Putamen (tissue), 1 donor: Measurements from ENCODE around the gene POLD4.

ENCODE experiments used
- DNase-seq: peaks from one replicate; pipeline ENCODE4 v3.0.0-alpha.2; 2016; ENCODE audit warnings: low spot score

The POLD4 gene

DNA sequence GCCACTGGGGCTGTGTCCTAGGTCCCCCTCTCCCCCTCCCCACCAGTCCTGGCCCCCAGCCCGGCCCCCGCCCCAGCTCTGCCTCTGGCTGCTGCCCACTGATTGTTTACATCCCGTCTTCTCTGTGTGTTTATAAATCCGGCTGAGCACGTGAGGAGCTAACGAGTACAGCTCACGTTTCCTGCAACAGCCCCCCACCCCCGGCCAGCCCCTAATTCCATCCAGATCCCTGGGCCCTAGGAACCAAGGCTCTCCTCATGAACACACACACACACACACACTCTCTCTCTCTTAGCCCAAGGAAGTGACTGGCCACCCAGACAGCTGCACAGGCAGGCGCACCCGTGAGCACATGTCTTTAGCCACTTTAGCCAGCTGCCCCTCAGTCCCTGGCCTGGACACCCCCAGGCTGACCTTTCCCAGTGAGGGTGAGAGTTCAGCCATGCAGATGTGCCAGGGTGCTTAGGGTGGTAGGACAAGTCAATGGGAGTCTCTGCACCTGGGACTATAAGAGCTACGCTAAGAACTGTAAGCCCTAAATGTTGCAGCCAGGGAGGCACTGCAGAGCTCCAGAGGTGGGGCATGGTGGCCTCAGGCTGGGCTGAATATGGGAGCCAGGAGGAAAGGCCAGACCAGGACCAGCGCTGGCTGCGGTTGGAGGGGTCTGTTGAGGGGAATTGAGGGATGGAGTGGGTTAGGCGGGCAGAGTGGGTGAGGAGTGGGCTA lies 17.2 kb upstream of the POLD4 start:
- no peak for DNase-seq

DNA sequence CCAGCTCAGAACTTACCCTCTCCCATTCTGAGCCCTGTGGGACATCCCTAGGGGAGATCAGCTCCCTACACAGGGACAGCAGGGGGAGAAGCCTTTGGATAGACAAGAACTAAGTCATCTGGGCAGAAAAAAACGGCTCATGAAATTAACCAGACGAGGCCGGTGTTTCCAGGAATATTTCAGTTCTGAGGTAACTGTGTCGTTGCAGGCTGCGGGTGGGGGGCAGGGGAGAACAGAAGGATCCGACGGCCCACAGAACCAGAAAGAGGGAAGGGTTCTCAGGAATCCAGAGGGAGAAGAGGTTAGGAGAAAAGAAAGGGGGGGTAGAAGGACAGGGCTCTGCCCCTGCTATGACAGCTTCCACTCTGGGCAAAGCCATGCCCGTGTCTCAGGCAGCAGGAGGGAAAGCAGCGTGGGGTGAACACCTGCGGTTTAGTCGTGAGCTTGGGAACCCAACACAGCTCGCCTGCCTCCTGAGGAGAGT lies 16.5 kb upstream of the POLD4 start:
- DNase-seq = no peak

DNA sequence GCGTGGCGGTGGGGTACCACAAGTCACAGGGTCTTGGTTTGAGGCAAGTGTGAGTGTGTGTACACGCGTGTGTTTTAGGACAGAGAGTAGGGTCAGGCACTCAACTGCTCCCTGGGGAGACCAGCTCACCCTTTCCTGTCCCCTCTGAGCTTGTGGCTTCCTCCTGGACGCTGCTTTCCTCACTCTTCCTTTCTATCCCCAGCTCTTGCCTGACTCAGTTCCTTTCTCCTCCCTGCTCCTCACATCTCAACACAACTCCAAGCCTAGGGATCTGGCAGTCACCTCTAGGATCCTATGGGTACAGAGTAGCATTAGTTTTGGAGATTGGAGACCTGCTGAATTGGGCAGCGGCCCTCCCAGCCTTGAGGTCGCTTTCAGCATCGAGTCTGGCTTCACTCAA lies 15.9 kb upstream of the POLD4 start:
- DNase-seq = no peak

DNA sequence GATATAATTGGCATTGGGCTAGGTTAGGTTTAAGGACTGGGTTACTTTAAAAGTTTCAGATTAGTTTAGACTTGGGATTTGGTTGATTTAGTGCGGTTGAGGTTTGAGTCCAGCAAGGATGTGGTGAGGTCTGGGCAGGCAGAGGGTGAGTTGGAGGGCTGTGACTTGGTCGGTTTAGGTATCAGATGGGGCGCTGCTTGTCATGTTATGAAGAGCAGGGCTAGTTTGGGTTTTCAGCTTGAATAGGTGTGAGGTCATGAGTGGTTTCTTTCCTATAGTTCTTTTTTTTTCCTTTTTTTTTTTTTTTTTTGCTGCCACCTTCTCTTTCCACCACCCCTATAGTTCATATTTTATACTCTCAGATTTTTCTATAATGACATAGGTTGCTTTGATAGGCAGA lies 15.3 kb upstream of the POLD4 start:
- DNase-seq = no peak

DNA sequence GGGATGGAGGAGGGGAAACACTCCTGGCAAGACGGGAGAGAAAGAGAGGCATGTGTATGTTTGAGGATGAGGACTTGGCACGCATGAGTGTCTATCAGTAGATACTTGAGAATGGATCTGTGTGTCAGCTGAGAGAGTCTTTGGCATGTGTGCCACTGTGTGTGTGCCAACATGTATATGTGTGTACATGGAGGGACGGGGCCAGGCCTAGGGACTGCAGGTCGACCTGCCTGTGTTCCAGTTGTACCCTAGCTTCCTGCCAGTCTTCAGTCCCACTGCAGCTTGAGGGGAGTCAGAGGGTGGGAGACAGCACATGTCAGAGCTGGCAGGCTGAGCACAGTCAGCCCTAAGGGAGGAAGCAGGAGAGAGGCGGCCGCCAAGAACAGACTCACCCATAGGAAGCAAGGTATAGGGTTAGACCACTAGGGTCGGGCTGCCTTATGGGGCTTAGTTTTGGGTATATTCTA lies 14.4 kb upstream of the POLD4 start:
- no peak for DNase-seq

DNA sequence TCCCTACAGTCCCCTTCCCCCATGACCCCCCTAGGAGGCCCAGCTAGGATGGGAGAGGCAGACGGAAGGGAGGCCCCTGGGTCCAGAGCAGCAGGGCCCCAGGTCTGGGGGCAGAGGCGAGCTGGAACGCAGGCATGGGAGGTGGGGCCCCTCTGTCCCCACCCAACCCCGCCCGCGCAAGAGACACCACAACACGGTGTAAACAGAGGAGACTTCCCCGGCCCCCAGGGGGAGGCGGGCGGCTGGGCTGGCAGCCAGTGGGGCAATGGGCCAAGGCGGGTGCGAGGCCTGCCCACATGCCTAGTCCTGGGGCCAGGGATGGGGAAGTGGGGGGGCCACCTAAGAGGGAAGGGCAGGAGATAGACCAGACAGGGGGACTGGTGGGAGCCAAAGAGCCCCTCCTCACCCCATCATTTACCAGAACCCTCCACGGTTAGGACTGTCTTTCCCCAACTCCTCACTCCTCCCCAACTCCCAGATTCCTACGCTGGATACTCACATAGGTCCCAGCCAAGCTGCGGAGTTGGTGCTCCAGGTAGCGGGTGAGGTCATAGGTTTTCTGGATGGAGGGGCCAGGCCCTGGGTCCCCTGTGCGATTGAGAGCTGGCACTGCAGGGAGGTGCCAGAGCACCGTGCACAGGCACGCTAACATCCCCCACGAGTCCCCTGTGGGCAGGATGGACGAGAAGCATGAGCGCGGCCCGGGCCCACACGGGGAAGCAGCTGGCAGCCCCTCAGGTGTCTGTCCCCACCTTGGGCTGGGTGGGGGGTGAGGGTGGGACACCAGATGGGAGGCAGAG lies 13.8 kb upstream of the POLD4 start:
- no peak for DNase-seq

DNA sequence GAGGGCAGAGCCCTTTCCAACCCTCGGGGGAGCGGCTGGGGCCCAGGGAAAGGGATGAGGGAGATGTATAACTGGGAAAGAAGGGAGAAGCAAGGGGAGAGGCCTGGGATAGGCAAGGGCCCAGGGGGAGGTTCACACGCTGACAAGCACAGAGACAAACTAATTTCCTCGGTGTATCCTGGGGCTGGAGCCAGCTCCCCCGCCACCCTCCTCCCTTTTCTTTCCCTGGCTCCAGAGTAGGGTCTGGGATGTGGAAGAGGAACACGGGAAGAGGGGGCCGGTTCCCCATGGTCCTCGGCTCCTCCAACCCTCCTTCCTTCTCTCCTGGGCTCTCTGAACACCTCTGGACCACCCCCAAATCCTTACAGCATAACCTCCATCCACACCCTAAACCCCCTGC lies 13.2 kb upstream of the POLD4 start:
- no peak for DNase-seq

DNA sequence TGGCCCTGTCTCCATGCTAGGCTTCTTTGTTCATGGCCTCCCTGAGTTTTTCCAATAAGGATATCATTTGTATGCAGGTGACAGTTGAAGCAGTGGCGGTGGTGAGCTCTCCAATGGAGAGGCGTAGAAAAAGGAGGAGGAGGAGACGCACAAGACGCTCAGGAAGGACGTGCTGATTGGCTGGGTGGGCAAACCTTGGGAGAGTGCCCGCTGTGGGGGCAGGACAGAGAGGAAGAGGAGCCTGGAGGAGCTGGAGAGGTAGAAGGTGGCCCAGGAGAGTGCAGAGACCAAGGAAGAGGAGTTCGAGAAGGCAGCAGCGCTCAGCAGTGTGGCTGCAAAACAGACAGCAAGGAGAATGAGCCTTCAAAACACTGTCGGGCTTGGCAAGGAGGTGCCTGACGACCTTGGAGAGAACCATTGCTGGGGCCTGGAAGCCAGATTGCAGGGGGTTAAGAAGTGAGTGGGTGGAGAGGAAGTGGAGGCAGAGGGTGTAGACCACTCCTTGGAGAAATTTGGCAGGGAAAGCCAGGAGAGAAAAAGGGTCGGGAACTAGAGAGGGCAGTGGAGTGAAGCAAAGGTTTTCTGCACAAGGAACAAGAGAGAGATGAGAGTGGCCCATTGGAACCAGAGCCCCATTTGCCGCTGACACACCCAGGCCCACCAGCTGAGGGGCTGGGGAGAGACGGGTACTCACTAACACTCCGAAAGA lies 12.5 kb upstream of the POLD4 start:
- DNase-seq = no peak

DNA sequence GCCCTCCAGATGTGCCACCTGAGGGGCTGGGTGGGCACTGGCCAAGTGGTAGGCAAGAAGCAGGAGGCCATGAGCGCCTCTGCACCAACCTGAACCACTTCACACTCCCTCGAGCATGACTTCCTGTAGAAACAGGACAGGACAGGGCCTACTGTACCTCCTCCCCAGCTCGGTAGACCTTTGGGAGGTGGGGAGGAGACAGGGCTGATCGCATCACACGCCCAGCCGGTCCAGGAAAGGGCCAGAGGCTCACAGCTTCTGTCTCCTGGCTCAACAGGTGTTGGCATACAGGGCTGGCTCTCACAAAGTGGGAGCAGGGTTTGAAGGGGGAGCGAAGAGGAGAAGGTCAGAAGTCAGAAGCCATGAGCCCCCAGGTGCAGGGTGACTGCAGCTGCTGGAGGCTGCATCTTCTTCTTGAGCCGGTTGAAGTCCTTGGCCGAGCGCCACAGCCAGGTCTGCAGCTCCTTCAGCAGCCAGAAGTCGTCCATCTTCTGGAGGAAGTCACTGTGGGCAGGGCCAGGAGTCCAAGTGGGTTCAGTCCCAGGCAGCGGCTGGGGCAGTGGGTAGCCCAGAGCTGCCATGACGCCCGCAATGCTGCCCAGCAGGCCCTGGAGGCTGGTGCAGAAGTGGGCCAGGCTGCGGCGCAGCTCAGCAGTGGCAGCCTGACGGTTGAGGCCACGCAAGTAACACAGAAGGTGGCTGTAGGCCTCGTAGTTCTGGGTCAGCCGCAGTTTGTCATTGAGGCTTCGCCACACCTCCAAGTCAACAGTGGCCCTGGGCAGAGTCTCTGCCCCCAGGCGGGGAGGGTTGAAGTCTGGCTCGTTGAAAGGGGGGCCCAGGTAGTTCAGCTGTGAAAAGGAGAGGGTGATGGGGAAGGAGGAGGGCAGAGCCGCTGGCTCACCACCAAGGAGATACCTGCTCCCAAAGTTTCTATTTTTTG lies 11.7 kb upstream of the POLD4 start:
- no peak for DNase-seq

DNA sequence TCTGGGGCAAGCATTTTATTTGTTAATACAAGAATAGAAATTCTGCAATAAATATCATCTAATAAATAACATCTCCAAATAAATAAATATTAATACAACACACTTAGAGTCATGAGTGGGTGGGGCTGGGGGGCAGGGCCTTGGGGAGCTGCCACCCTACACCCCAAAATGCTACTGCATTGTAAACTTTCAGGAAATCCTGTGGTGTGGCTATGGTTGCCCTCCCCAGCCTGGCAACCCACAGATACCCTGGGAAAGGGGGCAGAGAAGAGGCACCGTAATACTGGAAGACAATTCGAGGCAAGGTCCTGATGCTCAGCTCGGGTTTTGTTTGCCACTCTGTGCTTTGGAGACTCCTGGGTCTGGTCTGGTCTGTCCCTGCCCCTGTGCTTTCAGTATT lies 10.8 kb upstream of the POLD4 start:
- no peak for DNase-seq

DNA sequence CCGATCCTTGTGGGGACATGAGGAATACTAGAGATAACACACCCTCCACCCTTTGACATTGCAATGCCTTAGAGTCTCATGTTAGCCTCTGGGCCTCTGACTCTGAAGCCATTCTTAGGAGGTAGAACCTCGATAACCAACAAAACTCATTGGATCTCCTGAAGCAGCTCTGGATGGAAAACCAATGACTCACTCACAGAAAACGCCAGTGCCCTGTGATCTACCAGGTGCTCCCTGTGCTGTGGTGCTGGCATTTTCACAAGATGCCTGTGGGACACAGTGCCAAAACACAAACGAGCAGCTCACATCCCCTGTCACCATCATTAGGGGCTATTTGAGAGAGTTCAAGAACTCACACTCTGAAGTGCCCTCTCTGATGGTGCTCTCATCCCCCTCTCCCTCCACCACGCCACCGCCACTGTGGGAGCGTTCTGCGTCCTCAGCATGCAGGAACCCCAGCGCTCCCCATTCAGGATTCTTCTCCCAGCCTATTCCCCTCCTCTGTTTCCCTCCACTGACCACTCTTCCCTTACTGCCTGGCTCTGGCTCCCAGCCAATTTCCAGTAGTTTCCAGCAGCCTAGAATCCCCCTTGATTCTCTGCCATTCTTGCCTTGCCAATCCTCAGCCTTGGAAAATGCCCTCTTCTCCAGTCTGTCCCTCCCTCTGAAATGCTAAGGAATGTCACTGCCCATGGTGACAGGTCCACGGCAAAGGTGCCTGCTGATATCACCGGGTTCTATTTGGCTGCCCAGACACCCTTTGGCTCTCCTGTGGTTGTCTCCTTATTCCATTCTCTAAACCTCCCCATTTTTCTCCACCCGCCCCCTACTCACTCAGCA lies 4.7 kb upstream of the POLD4 start:
- DNase-seq = no peak

DNA sequence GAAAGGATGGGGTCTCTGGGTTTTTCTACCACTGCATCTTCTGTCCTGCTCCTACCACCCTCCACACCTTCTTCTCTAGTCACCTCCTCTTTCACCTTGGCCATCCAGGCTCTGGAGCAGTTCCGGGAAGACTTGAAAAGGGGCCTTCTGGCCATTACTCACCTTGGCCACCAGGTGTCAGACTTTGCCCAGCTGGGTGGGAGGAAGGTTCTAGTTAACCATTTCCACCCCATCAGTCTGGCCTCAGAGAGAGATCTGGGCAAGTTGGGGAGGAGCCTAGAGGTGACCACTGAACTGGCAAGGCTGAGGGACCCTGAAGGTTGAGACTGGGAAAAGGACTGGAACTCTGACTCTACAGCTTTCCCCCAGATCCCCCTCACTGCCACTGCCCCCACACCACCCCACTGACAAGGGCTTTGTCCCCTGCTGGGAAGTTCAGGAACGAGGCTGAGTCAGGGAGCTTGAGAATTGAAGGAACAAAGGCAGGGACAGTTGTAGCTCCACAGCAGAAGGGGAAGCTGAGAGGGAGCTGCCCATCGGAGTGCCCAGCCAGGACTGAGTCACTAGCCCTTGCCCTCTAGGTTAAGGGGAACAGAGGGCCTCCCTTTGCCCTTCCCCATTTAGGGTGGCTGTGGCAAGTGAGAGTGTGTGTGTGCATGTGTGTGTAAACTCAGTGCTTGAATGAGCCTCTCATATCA lies 3.7 kb upstream of the POLD4 start:
- DNase-seq = no peak

DNA sequence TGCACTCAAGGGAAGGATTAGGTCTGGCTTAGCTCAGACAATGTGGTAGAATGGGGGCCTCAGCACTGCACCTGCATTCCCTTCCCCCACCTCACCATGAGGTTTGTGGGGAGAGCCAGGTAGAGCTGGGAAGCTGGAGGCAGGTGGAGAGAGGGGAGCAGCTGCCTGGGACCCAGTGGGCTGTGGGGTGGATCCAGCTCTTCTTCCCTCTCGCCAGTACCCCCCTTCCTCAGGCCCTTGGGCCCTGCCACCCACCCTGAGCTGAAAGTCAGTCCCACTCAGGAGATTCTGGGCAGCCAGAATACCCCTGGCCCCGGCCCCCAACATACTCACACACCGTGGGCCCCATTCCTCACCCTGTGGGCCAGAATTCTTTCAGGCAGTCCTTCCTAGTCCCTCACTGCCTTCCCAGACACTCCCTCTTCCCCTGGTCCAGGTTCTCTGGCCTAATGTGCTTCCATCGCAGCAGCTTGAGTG lies 3.1 kb upstream of the POLD4 start:
- DNase-seq = no peak

DNA sequence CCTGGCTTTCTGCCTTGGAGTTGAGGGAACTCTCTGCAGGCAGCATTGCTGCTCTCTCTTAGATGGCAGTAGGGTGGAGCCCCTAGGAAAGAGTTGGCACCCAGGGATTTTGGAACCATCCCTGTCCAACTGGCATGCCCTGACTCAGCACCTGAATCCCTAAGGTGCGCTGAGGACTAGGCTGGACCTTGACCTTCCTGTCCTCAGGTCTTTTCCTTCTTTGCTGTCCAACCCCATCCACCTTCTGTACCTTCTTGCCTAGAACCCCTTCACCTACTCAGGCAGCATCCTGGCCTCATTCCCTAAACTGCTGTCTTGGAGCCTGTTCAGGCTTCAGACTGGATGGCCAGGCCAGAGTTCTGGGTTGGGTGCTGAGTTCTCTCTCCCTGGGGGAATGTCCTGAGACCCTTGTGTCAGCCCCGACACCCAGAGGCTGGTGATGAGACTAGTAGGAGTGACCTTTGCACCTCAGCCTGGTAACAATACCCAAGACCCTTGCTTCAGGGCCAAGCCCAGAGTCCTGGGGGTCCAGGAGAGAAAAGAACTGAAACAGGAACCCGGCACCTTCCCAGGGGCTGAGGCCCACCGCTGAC lies 2.5 kb upstream of the POLD4 start:
- DNase-seq = no peak

DNA sequence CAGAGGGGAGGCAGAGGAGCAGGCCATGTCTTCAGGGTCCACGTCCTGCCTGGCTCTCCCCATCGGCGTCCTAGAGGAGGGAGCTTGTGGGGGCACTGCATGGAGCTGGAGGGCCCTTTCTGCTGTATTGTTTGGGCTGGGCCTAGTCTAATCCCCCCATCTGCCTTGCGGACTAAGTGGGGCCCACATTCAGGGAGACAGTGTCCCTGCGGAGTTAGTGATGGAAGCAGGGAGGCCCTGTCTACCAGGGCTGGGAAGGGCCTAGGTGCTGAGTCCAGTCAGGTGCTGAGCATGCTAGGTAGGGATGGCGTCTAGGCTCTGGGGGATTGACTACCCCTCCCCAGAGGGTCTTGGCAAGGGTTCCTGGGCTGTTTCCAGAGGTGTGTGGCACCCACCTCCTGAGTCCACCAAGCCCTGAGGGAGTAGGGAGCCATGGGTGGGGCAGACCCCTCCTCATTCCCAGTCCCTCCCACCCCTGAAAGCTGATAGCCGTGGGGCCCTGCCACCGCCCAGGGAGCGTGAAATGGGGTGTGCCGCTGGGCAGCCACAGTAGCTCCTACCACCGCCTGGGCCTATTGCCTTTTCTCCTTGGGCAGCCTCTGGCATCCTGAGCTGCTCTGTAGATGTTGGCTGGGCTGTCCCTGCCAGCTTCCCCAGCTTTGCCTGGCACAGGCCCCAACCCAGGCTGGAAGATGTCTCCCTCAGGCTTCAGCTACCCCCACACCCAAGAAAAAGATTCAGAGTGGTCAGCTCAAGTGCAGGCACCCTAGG lies 1.9 kb upstream of the POLD4 start:
- DNase-seq = no peak

DNA sequence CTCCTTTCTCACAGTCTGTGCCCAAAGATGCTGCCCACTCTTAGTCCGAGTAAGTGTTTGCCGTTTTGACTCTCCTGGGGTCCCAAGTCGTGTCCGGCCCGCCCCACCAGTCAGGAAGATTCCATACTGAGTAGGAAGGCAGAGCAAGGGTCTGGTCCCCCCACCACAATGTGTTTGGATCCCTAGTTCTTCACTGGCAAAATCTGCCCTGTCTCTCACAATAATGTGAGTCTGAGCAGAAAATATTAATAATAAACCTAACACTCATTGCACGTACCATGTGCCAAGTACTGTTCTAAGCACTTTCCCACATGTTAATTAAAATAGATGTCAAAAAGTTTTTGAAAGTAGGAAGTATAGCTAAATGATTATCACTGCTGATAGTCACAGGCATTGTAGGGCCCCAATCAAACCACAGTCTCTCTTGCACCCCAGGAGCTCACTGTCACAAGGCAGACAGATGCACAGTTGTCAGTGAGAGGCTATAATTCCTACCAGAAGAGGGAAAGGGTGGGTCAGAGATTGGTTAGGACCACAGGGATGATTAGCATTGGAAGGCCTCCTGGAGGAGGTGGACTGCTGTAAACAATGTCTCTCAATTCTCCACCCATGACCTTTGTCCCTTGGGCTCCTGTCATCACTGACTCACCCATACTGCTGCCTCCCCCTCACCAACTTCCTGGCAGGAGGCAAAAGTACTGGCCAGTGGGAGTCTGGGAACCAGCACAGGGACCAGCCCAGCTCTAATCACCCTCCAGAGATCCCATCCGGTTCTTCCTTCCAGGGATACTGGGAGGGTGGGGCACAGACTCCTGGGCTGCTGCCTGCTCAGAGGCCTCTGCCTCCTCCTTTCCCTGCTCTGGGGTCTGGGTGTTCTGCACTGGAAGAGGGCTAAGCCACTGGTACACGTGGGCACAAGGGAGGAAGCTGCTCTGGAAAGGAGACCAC lies 1.0 kb upstream of the POLD4 start:
- DNase-seq = no peak

DNA sequence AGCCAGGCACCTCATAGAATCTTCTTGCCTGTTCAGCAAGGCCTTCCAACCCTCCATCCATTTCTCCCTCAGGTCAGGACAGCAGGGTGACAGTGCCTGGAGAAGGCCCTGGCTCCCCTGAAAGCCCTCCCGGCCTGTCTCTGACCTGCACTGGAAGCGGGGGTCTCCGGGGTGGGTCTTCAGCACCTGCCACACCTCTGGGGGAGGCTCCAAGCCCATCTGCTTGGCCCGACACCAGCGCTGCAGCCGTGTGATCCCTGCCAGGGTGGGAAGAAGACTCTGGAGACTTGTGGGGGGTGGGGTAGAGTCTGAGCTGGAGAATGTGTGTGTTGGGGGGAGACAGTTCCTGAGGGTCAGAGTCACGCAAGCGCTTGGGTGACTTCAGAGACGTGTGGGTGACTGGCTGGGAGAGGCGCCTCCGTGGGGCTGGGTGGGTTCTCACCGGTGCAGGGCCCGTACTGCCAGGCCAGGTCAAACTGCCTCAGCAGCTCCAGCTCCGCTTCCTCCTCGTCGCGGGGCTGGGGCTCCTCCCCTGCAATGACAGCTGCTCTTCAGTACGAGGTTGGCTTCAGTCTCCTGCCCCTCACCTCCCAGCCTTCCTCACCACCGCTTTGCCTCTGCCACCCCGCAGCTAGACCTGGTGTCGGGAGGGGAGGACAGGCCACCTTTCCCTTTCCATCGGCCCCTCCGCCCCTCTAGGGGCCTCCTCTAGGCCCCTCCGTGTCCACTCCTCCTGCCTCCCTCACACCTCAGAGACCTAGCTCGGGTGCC lies 615 bp downstream of the POLD4 start:
- DNase-seq = no peak
